H9 (cell line): ENCODE results near the gene NBEA. TPM values are rescaled to one million over a fixed set of nuclear protein-coding genes. Genes with fewer than 3 reads are reported as not detected.

Experiments used
- DNase-seq: peaks from one replicate; pipeline ENCODE4 v3.0.0-alpha.2; 2017
- H2AFZ ChIP-seq: one replicate; pipeline ENCODE4 v1.6.1; 2013; ENCODE audit warnings: mild to moderate bottlenecking, low read length, control low read depth, moderate library complexity
- H2AK5ac ChIP-seq: 2 replicates; pipeline ENCODE4 v1.6.1; 2013; ENCODE audit warnings: low read length, control low read depth, mixed read lengths; ENCODE audit not compliant: insufficient read length
- H2BK120ac ChIP-seq: one replicate; pipeline ENCODE4 v1.6.1; 2013; ENCODE audit warnings: low read depth, mild to moderate bottlenecking, low read length, control low read depth, inconsistent platforms; ENCODE audit not compliant: poor library complexity, severe bottlenecking
- H2BK12ac ChIP-seq: 2 replicates; pipeline ENCODE4 v1.6.1; 2013; ENCODE audit warnings: low read length, control low read depth, mixed read lengths, low read depth; ENCODE audit not compliant: insufficient read length
- H2BK15ac ChIP-seq: 2 replicates; pipeline ENCODE4 v1.6.1; 2013; ENCODE audit warnings: low read depth, low read length, control low read depth
- H2BK20ac ChIP-seq: one replicate; pipeline ENCODE4 v1.6.1; 2013; ENCODE audit warnings: low read depth, mild to moderate bottlenecking, low read length, control low read depth, inconsistent platforms; ENCODE audit not compliant: poor library complexity, severe bottlenecking
- H2BK5ac ChIP-seq: 2 replicates; pipeline ENCODE4 v1.6.1; 2013; ENCODE audit warnings: low read length, control low read depth, mixed read lengths; ENCODE audit not compliant: insufficient read length
- H3K14ac ChIP-seq: 2 replicates; pipeline ENCODE4 v1.6.1; 2013; ENCODE audit warnings: low read length, control low read depth; ENCODE audit not compliant: insufficient read depth
- H3K18ac ChIP-seq: 2 replicates; pipeline ENCODE4 v1.6.1; 2013; ENCODE audit warnings: low read depth, mild to moderate bottlenecking, mixed read lengths, low read length, control low read depth; ENCODE audit not compliant: insufficient read length
- H3K23ac ChIP-seq: 2 replicates; pipeline ENCODE4 v1.6.1; 2013; ENCODE audit warnings: low read length, control low read depth, mixed read lengths, low read depth; ENCODE audit not compliant: insufficient read length
- H3K23me2 ChIP-seq: 2 replicates; pipeline ENCODE4 v1.6.1; 2013; ENCODE audit warnings: low read depth, mild to moderate bottlenecking, mixed read lengths, low read length, control low read depth; ENCODE audit not compliant: insufficient read length, poor library complexity, severe bottlenecking
- H3K27ac ChIP-seq: 2 replicates; pipeline ENCODE4 v1.5.1; 2013; ENCODE audit warnings: low read length, control low read depth, mixed read lengths, low read depth; ENCODE audit not compliant: insufficient read length
- H3K27me3 ChIP-seq: 2 replicates; pipeline ENCODE4 v1.6.1; 2013; ENCODE audit warnings: low read length, control low read depth, inconsistent platforms; ENCODE audit not compliant: insufficient read depth
- H3K4ac ChIP-seq: 2 replicates; pipeline ENCODE4 v1.6.1; 2013; ENCODE audit warnings: low read depth, mild to moderate bottlenecking, control low read depth, inconsistent platforms, low read length, moderate library complexity
- H3K4me1 ChIP-seq: 2 replicates; pipeline ENCODE4 v1.6.1; 2013; ENCODE audit warnings: low read length, control low read depth, inconsistent platforms; ENCODE audit not compliant: insufficient read depth
- H3K4me2 ChIP-seq: 2 replicates; pipeline ENCODE4 v1.6.1; 2013; ENCODE audit warnings: low read length, control low read depth, mixed read lengths; ENCODE audit not compliant: insufficient read length, insufficient read depth
- H3K56ac ChIP-seq: 2 replicates; pipeline ENCODE4 v1.6.1; 2013; ENCODE audit warnings: low read depth, mild to moderate bottlenecking, mixed read lengths, low read length, control low read depth; ENCODE audit not compliant: insufficient read length
- H3K79me1 ChIP-seq: 2 replicates; pipeline ENCODE4 v1.6.1; 2013; ENCODE audit warnings: low read depth, mild to moderate bottlenecking, moderate library complexity, low read length, control low read depth, inconsistent platforms; ENCODE audit not compliant: insufficient read depth, poor library complexity, severe bottlenecking
- H3K79me2 ChIP-seq: 2 replicates; pipeline ENCODE4 v1.6.1; 2013; ENCODE audit warnings: low read length, control low read depth, inconsistent platforms; ENCODE audit not compliant: insufficient read depth
- H3K9ac ChIP-seq: 2 replicates; pipeline ENCODE4 v1.6.1; 2013; ENCODE audit warnings: low read length, control low read depth, mixed read lengths; ENCODE audit not compliant: insufficient read length; ENCODE audit errors: extremely low read depth
- H3K9me3 ChIP-seq: one replicate; pipeline ENCODE4 v1.6.1; 2013; ENCODE audit warnings: low read depth, low read length, inconsistent platforms; ENCODE audit not compliant: control insufficient read depth
- H3T11ph ChIP-seq: one replicate; pipeline ENCODE4 v1.6.1; 2013; ENCODE audit warnings: mild to moderate bottlenecking, low read length, control low read depth, inconsistent platforms
- H4K20me1 ChIP-seq: one replicate; pipeline ENCODE4 v1.6.1; 2013; ENCODE audit not compliant: control insufficient read depth, insufficient read length, insufficient read depth
- H4K5ac ChIP-seq: 2 replicates; pipeline ENCODE4 v1.6.1; 2013; ENCODE audit warnings: low read depth, mild to moderate bottlenecking, mixed read lengths, low read length, control low read depth; ENCODE audit not compliant: insufficient read length
- H4K8ac ChIP-seq: replicated peaks from 2 replicates; pipeline ENCODE4 v1.6.1; 2013; ENCODE audit warnings: low read length, control low read depth, mixed read lengths, low read depth; ENCODE audit not compliant: insufficient read length
- H4K91ac ChIP-seq: 2 replicates; pipeline ENCODE4 v1.6.1; 2013; ENCODE audit warnings: low read depth, mild to moderate bottlenecking, moderate library complexity, mixed read lengths, low read length, control low read depth; ENCODE audit not compliant: insufficient read length
- H3K27ac Mint-ChIP-seq, 3 experiments: 2 replicates in 2 of 3; 3 replicates in 1 of 3; pipeline ENCODE4 v1.8.0; 2020 to 2021; ENCODE audit warnings: mixed read lengths in 3 of 3, mild to moderate bottlenecking in 1 of 3, moderate library complexity in 1 of 3
- H3K27me3 Mint-ChIP-seq: 2 replicates; pipeline ENCODE4 v1.8.0; 2021; ENCODE audit warnings: low read depth, mild to moderate bottlenecking, moderate library complexity, mixed read lengths
- H3K36me3 Mint-ChIP-seq, 3 experiments: 2 replicates in 2 of 3; 3 replicates in 1 of 3; pipeline ENCODE4 v1.8.0; 2020 to 2021; ENCODE audit warnings: low read depth in 3 of 3, mixed read lengths in 3 of 3; ENCODE audit not compliant: insufficient read depth in 1 of 3
- H3K4me1 Mint-ChIP-seq, 2 experiments: 2 replicates each; pipeline ENCODE4 v1.8.0; 2020; ENCODE audit warnings: mixed read lengths in 2 of 2
- H3K4me3 Mint-ChIP-seq, 2 experiments: 2 replicates in 1 of 2; 3 replicates in 1 of 2; pipeline ENCODE4 v1.8.0; 2020 to 2021; ENCODE audit warnings: mild to moderate bottlenecking in 2 of 2, mixed read lengths in 2 of 2, moderate library complexity in 1 of 2
- H3K9me3 Mint-ChIP-seq, 2 experiments: 2 replicates in 1 of 2; 3 replicates in 1 of 2; pipeline ENCODE4 v1.8.0; 2020; ENCODE audit warnings: mild to moderate bottlenecking in 2 of 2, mixed read lengths in 2 of 2, moderate library complexity in 1 of 2
- WGBS: extraction: QIAGEN DNeasy Blood & Tissue Kit; methylation state at CpG from one replicate; pipeline ENCODE4 v1.1.7; 2013; ENCODE audit warnings: missing lambda C conversion rate, low lambda C conversion rate, mixed read lengths; ENCODE audit not compliant: insufficient read length; ENCODE audit errors: extremely low coverage; 5-methylcytosine and 5-hydroxymethylcytosine counted together
- total RNA-seq: library from RNA; stranded (reverse); gene quantifications from 2 replicates; pipeline ENCODE4 v1.2.1, GENCODE V29; 2021
- TF ChIP-seq, protein P1 (sequence below): fragments of 200-600 bp; sonication (generic); conservative IDR thresholded peaks from 3 replicates; pipeline ENCODE4 v1.8.0; 2021; ENCODE audit warnings: antibody characterized with exemption, mild to moderate bottlenecking

The NBEA gene
- total RNA-seq, 1 experiment from 2014 or later, result 17.3 TPM

DNA sequence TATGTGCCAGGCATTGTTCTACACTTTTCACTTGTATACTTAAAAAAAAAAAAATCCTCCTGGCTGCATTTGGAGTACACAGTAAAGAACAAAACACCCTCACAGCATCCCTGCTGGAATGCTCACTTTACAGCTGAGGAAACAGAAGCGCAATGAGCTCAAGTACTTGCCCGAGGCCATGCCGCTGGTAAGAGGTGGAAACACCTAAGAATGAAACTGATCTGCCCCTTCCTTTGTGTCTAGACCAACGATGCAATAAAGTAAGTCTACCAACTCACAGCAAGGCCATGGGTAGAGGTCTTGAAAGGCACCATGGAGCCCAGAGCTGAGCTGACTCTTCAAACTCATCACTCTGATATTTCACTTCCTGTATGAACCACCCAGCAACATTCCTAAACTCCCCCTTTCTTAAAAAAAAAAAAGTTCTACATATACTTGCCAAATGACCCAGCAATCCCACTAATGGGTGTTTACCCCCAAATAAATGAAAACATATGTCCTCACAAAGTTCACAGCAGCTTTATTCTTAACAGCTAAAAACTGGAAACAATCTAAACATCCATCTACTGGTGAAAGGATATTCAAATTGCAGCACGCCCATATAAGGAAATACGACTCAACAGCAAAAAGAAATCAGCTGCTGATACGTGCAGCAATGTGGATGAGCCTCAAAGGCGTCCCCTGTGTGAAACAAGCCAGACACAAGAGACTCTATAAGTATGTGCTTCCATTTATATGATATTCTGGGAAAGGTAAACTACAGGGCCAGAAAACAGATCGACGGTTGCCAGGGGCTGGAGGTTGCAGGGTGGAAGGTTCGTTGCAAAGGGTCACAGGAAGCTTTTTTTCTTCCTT, 771.1 kb downstream of the NBEA start:
- Histone ChIP-seq H3K14ac (no peak overlapping the region), H2AFZ (peak overlapping the region; percentile 48), H2AK5ac (no peak overlapping the region), H3K4me2 (no peak overlapping the region), H2BK15ac (no peak overlapping the region), H4K8ac (no peak overlapping the region), H3K9me3 (no peaks in the 10 kb centered on the region), H2BK20ac (no peak overlapping the region), H3K79me2 (no peaks in the 10 kb centered on the region), H4K91ac (no peak overlapping the region), H3K27ac (no peak overlapping the region), H3K56ac (no peak overlapping the region), H3K9ac (no peak overlapping the region), H2BK12ac (no peak overlapping the region), H3K23me2 (no peaks in the 10 kb centered on the region), H4K5ac (no peak overlapping the region), H2BK120ac (no peak overlapping the region), H3K4ac (no peak overlapping the region), H3T11ph (no peak overlapping the region), H2BK5ac (no peak overlapping the region), H3K23ac (no peak overlapping the region), H3K79me1 (no peaks in the 10 kb centered on the region), H3K27me3 (no peaks in the 10 kb centered on the region), H4K20me1 (no peaks in the 10 kb centered on the region), H3K4me1 (no peaks in the 10 kb centered on the region), H3K18ac (peak overlapping the region; percentile 18)
- no peaks in the 10 kb centered on the region; a peak in 1 of 5 replicates for H3K9me3 Mint-ChIP-seq
- H3K4me1 Mint-ChIP-seq, result peaks cover 18 to 23% of the 10 kb centered on the region in 2 experiments
- TF ChIP-seq, protein P1, sequence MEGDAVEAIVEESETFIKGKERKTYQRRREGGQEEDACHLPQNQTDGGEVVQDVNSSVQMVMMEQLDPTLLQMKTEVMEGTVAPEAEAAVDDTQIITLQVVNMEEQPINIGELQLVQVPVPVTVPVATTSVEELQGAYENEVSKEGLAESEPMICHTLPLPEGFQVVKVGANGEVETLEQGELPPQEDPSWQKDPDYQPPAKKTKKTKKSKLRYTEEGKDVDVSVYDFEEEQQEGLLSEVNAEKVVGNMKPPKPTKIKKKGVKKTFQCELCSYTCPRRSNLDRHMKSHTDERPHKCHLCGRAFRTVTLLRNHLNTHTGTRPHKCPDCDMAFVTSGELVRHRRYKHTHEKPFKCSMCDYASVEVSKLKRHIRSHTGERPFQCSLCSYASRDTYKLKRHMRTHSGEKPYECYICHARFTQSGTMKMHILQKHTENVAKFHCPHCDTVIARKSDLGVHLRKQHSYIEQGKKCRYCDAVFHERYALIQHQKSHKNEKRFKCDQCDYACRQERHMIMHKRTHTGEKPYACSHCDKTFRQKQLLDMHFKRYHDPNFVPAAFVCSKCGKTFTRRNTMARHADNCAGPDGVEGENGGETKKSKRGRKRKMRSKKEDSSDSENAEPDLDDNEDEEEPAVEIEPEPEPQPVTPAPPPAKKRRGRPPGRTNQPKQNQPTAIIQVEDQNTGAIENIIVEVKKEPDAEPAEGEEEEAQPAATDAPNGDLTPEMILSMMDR, result no peak
- no peak overlapping the region for H3K4me3 Mint-ChIP-seq
- H3K27ac Mint-ChIP-seq, result peak overlapping the region in 2 of 3 experiments; percentile 25 to 85; a peak in 4 of 7 replicates
- no CpG with 5 or more reads among the region's 11 CpGs for WGBS
- no peaks in the 10 kb centered on the region; the same call in 1 of the 2 replicates for H3K27me3 Mint-ChIP-seq
- H3K36me3 Mint-ChIP-seq, result no peaks in the 10 kb centered on the region
- no peak for DNase-seq
